Retinal pigment epithelial cell (primary cell): ENCODE measurements around the gene ANKRD63.

ENCODE experiments used
- DNase-seq: peaks from one replicate; pipeline ENCODE4 v3.0.0-alpha.2; 2010; ENCODE audit warnings: low read depth
- H3K4me3 ChIP-seq: 2 replicates; pipeline ENCODE4 v1.5.1; 2011; ENCODE audit warnings: mild to moderate bottlenecking, low read length, control low read depth, moderate library complexity
- CTCF ChIP-seq: conservative IDR thresholded peaks from 2 replicates; pipeline ENCODE4 v1.5.1; 2011; ENCODE audit warnings: low read depth, low read length, control low read depth, inconsistent platforms

ANKRD63 gene

GRCh38 chr15:40274350-40275274 is 8.3 kb downstream of the ANKRD63 start:
- peak; percentile 100 for TF ChIP-seq CTCF
- no peak for DNase-seq
- H3K4me3 ChIP-seq = no peak overlapping the region

GRCh38 chr15:40273428-40273827 is 9.4 kb downstream of the ANKRD63 start:
- no peak for TF ChIP-seq CTCF
- DNase-seq = no peak
- no peak overlapping the region for H3K4me3 ChIP-seq

GRCh38 chr15:40272485-40273056 is 10.3 kb downstream of the ANKRD63 start:
- H3K4me3 ChIP-seq = no peak overlapping the region
- no peak for DNase-seq
- no peak for TF ChIP-seq CTCF

- DNase-seq = no peak
- TF ChIP-seq CTCF = no peak
- H3K4me3 ChIP-seq = no peak overlapping the region
Observed at GRCh38 chr15:40271685-40272484, 11.0 kb downstream of the ANKRD63 start.

- no peak for TF ChIP-seq CTCF
- no peak for DNase-seq
- H3K4me3 ChIP-seq = no peak overlapping the region
Observed at GRCh38 chr15:40270246-40270995, 12.4 kb downstream of the ANKRD63 start.

- no peak for TF ChIP-seq CTCF
- no peak for DNase-seq
Observed at GRCh38 chr15:40269604-40270003, 13.3 kb downstream of the ANKRD63 start.

More at GRCh38 chr15:40269604-40270003, 13.3 kb downstream of the ANKRD63 start:
- H3K4me3 ChIP-seq = no peak overlapping the region
